ENCODE results near the gene RASGRP4. TPM values are rescaled to one million over a fixed set of nuclear protein-coding genes. Genes with fewer than 3 reads are reported as not detected.
"Not testable (repeated sequence)": the region's sequence is repeated elsewhere in the genome, so short reads cannot be mapped to it uniquely, and the experiment has no call there.

RASGRP4 gene
- total and polyA plus RNA-seq, 4 donors = 0.54 to 9.8 (median 4.1) TPM

GRCh38 chr19:38413416-38413815, 12.6 kb downstream of the RASGRP4 start:
- 82 to 85% methylated on average over 6 of the region's 6 CpGs for WGBS, 2 donors
- Histone ChIP-seq H3K27me3 (ENCODE audit: control insufficient read depth in 1 of 2, insufficient read depth in 2 of 2, low read length in 1 of 2) (no peaks in the 10 kb centered on the region), H3K4me3 (ENCODE audit: low read length in 2 of 2) (no peak overlapping the region), H3K4me1 (ENCODE audit: control insufficient read depth in 1 of 2, insufficient read depth in 2 of 2, low read length in 2 of 2) (no peaks in the 10 kb centered on the region), H3K27ac (ENCODE audit: low read depth in 1 of 2, low read length in 2 of 2) (no peak overlapping the region), H3K36me3 (ENCODE audit: control insufficient read depth in 1 of 2, insufficient read depth in 2 of 2, low read length in 1 of 2) (no peaks in the 10 kb centered on the region), H3K9me3 (ENCODE audit: control insufficient read depth, low read length) (no peaks in the 10 kb centered on the region)
- intact Hi-C loops (cut with DNase I) = no loop called here
- DNase-seq = no peak
- ATAC-seq (ENCODE audit: low FRiP score) = no peak

GRCh38 chr19:38412961-38413360, 13.1 kb downstream of the RASGRP4 start:
- Histone ChIP-seq H3K4me3 (ENCODE audit: low read length in 2 of 2) (no peak overlapping the region), H3K27me3 (ENCODE audit: control insufficient read depth in 1 of 2, insufficient read depth in 2 of 2, low read length in 1 of 2) (no peaks in the 10 kb centered on the region), H3K27ac (ENCODE audit: low read depth in 1 of 2, low read length in 2 of 2) (no peak overlapping the region), H3K9me3 (ENCODE audit: control insufficient read depth, low read length) (no peaks in the 10 kb centered on the region), H3K4me1 (ENCODE audit: control insufficient read depth in 1 of 2, insufficient read depth in 2 of 2, low read length in 2 of 2) (no peaks in the 10 kb centered on the region), H3K36me3 (ENCODE audit: control insufficient read depth in 1 of 2, insufficient read depth in 2 of 2, low read length in 1 of 2) (no peaks in the 10 kb centered on the region)
- no peak for DNase-seq
- intact Hi-C loops (cut with DNase I) = no loop called here
- 63 to 65% methylated on average over 11 of the region's 11 CpGs for WGBS, 2 donors
- no peak for ATAC-seq (ENCODE audit: low FRiP score)

- H3K27me3 ChIP-seq (ENCODE audit: control insufficient read depth in 1 of 2, insufficient read depth in 2 of 2, low read length in 1 of 2) = no peaks in the 10 kb centered on the region
- 87 to 92% methylated on average over 8 of the region's 8 CpGs for WGBS, 2 donors
- H3K27ac ChIP-seq (ENCODE audit: low read depth in 1 of 2, low read length in 2 of 2) = no peak overlapping the region
- H3K4me1 ChIP-seq (ENCODE audit: control insufficient read depth in 1 of 2, insufficient read depth in 2 of 2, low read length in 2 of 2) = no peaks in the 10 kb centered on the region
- intact Hi-C loops (cut with DNase I) = no loop called here
- H3K9me3 ChIP-seq (ENCODE audit: control insufficient read depth, low read length) = no peaks in the 10 kb centered on the region
- ATAC-seq (ENCODE audit: low FRiP score) = no peak
- no peak overlapping the region for H3K4me3 ChIP-seq (ENCODE audit: low read length in 2 of 2)
- no peaks in the 10 kb centered on the region for H3K36me3 ChIP-seq (ENCODE audit: control insufficient read depth in 1 of 2, insufficient read depth in 2 of 2, low read length in 1 of 2)
- DNase-seq = no peak
These were observed 13.5 kb downstream of the RASGRP4 start for GRCh38 chr19:38412491-38412890.

- H3K4me3 ChIP-seq (ENCODE audit: low read length in 2 of 2); H3K27me3 ChIP-seq (ENCODE audit: control insufficient read depth in 1 of 2, insufficient read depth in 2 of 2, low read length in 1 of 2); H3K27ac ChIP-seq (ENCODE audit: low read depth in 1 of 2, low read length in 2 of 2); ATAC-seq (ENCODE audit: low FRiP score); H3K36me3 ChIP-seq (ENCODE audit: control insufficient read depth in 1 of 2, insufficient read depth in 2 of 2, low read length in 1 of 2); H3K9me3 ChIP-seq (ENCODE audit: control insufficient read depth, low read length); intact Hi-C loops (cut with DNase I); DNase-seq; H3K4me1 ChIP-seq (ENCODE audit: control insufficient read depth in 1 of 2, insufficient read depth in 2 of 2, low read length in 2 of 2): not testable (repeated sequence)
- WGBS, 2 donors = 88 to 95% methylated on average over 5 of the region's 5 CpGs
These were observed 14.1 kb downstream of the RASGRP4 start for GRCh38 chr19:38411898-38412297.

- DNase-seq (no peak), ATAC-seq (ENCODE audit: low FRiP score) (no peak)
- intact Hi-C loops (cut with DNase I) = no loop called here
- H3K4me1 ChIP-seq (ENCODE audit: control insufficient read depth in 1 of 2, insufficient read depth in 2 of 2, low read length in 2 of 2) = no peaks in the 10 kb centered on the region
- no peaks in the 10 kb centered on the region for H3K36me3 ChIP-seq (ENCODE audit: control insufficient read depth in 1 of 2, insufficient read depth in 2 of 2, low read length in 1 of 2)
- H3K27me3 ChIP-seq (ENCODE audit: control insufficient read depth in 1 of 2, insufficient read depth in 2 of 2, low read length in 1 of 2) = no peaks in the 10 kb centered on the region
- WGBS, 2 donors = 87 to 88% methylated on average over 13 of the region's 13 CpGs
- H3K4me3 ChIP-seq (ENCODE audit: low read length in 2 of 2) = no peak overlapping the region
- H3K9me3 ChIP-seq (ENCODE audit: control insufficient read depth, low read length) = no peaks in the 10 kb centered on the region
- H3K27ac ChIP-seq (ENCODE audit: low read depth in 1 of 2, low read length in 2 of 2) = no peak overlapping the region
These were observed 14.8 kb downstream of the RASGRP4 start for GRCh38 chr19:38411041-38411712.

- intact Hi-C loops (cut with DNase I); H3K27me3 ChIP-seq (ENCODE audit: control insufficient read depth in 1 of 2, insufficient read depth in 2 of 2, low read length in 1 of 2); H3K27ac ChIP-seq (ENCODE audit: low read depth in 1 of 2, low read length in 2 of 2); H3K4me3 ChIP-seq (ENCODE audit: low read length in 2 of 2); DNase-seq; H3K4me1 ChIP-seq (ENCODE audit: control insufficient read depth in 1 of 2, insufficient read depth in 2 of 2, low read length in 2 of 2); H3K9me3 ChIP-seq (ENCODE audit: control insufficient read depth, low read length); ATAC-seq (ENCODE audit: low FRiP score); H3K36me3 ChIP-seq (ENCODE audit: control insufficient read depth in 1 of 2, insufficient read depth in 2 of 2, low read length in 1 of 2): not testable (repeated sequence)
- 61 to 65% methylated on average over 6 of the region's 6 CpGs for WGBS, 2 donors
These were observed 15.6 kb downstream of the RASGRP4 start for GRCh38 chr19:38410407-38410806.

GRCh38 chr19:38409631-38410133, 16.3 kb downstream of the RASGRP4 start:
- intact Hi-C loops (cut with DNase I) = loop anchor here in 1 of 2 donors (5.0 to 10.0 kb wide), 2 partner anchors 228 to 475 kb away; no protein-coding TSS in a partner anchor
- Histone ChIP-seq H3K27ac (ENCODE audit: low read depth in 1 of 2, low read length in 2 of 2) (no peak overlapping the region), H3K4me3 (ENCODE audit: low read length in 2 of 2) (no peak overlapping the region), H3K36me3 (ENCODE audit: control insufficient read depth in 1 of 2, insufficient read depth in 2 of 2, low read length in 1 of 2) (no peaks in the 10 kb centered on the region), H3K4me1 (ENCODE audit: control insufficient read depth in 1 of 2, insufficient read depth in 2 of 2, low read length in 2 of 2) (no peaks in the 10 kb centered on the region), H3K9me3 (ENCODE audit: control insufficient read depth, low read length) (no peaks in the 10 kb centered on the region), H3K27me3 (ENCODE audit: control insufficient read depth in 1 of 2, insufficient read depth in 2 of 2, low read length in 1 of 2) (no peaks in the 10 kb centered on the region)
- no peak for ATAC-seq (ENCODE audit: low FRiP score)
- WGBS, 2 donors = 40 to 43% methylated on average over 7 of the region's 7 CpGs
- DNase-seq = no peak

- no peak overlapping the region for H3K27ac ChIP-seq (ENCODE audit: low read depth in 1 of 2, low read length in 2 of 2)
- DNase-seq = no peak
- no peaks in the 10 kb centered on the region for H3K27me3 ChIP-seq (ENCODE audit: control insufficient read depth in 1 of 2, insufficient read depth in 2 of 2, low read length in 1 of 2)
- 94 to 96% methylated on average over 8 of the region's 8 CpGs for WGBS, 2 donors
- no peaks in the 10 kb centered on the region for H3K4me1 ChIP-seq (ENCODE audit: control insufficient read depth in 1 of 2, insufficient read depth in 2 of 2, low read length in 2 of 2)
- no peak overlapping the region for H3K4me3 ChIP-seq (ENCODE audit: low read length in 2 of 2)
- no peak for ATAC-seq (ENCODE audit: low FRiP score)
- H3K36me3 ChIP-seq (ENCODE audit: control insufficient read depth in 1 of 2, insufficient read depth in 2 of 2, low read length in 1 of 2) = no peaks in the 10 kb centered on the region
- H3K9me3 ChIP-seq (ENCODE audit: control insufficient read depth, low read length) = no peaks in the 10 kb centered on the region
- intact Hi-C loops (cut with DNase I) = loop anchor here in 1 of 2 donors (5.0 to 10.0 kb wide), 2 partner anchors 232 to 480 kb away; no protein-coding TSS in a partner anchor
These were observed 20.7 kb downstream of the RASGRP4 start for GRCh38 chr19:38405276-38405675.

GRCh38 chr19:38404858-38405257, 21.2 kb downstream of the RASGRP4 start:
- H3K27me3 ChIP-seq (ENCODE audit: control insufficient read depth in 1 of 2, insufficient read depth in 2 of 2, low read length in 1 of 2) = no peaks in the 10 kb centered on the region
- no peaks in the 10 kb centered on the region for H3K9me3 ChIP-seq (ENCODE audit: control insufficient read depth, low read length)
- DNase-seq (peak in 1 of 2 donors; percentile 56), ATAC-seq (ENCODE audit: low FRiP score) (no peak)
- intact Hi-C loops (cut with DNase I) = loop anchor here (5.0 to 10.0 kb wide), 3 partner anchors 227 to 480 kb away; no protein-coding TSS in a partner anchor
- H3K4me3 ChIP-seq (ENCODE audit: low read length in 2 of 2) = no peak overlapping the region
- 90 to 94% methylated on average over 6 of the region's 6 CpGs for WGBS, 2 donors
- H3K4me1 ChIP-seq (ENCODE audit: control insufficient read depth in 1 of 2, insufficient read depth in 2 of 2, low read length in 2 of 2) = no peaks in the 10 kb centered on the region
- no peak overlapping the region for H3K27ac ChIP-seq (ENCODE audit: low read depth in 1 of 2, low read length in 2 of 2)
- no peaks in the 10 kb centered on the region for H3K36me3 ChIP-seq (ENCODE audit: control insufficient read depth in 1 of 2, insufficient read depth in 2 of 2, low read length in 1 of 2)
